ENCODE measurements around the gene MICAL2. TPM values are rescaled to one million over a fixed set of nuclear protein-coding genes. Genes with fewer than 3 reads are reported as not detected.

The MICAL2 gene
- total and polyA plus RNA-seq, 2 donors (not counting 1 experiment from before 2014, with no cell fraction given): 0.32 to 0.40 TPM

GRCh38 chr11:12288931-12289666 is 178.7 kb downstream of the MICAL2 start:
- Mint-ChIP-seq H3K4me3 (no peak overlapping the region), H3K27me3 (peaks cover 9% of the 10 kb centered on the region), H3K4me1 (peaks cover 11% of the 10 kb centered on the region), H3K9me3 (ENCODE audit: insufficient read depth) (no peaks in the 10 kb centered on the region), H3K27ac (no peak overlapping the region)
- 97% methylated on average over 14 of the region's 14 CpGs for WGBS (ENCODE audit: insufficient coverage)
- no peaks in the 10 kb centered on the region for H3K79me2 ChIP-seq (ENCODE audit: control insufficient read depth, insufficient read depth, low read length)
- no peaks in the 10 kb centered on the region for H3K36me3 ChIP-seq (replicated peaks in 1 of 2; ENCODE audit: control extremely low read depth in 1 of 2, control insufficient read depth in 1 of 2, extremely low read depth in 1 of 2, insufficient read depth in 2 of 2, low read length in 1 of 2)
- DNase-seq (no peak), ATAC-seq (ENCODE audit: low read depth) (no peak)
- POLR2A ChIA-PET: no interaction called here
- H3K4me1 ChIP-seq (ENCODE audit: control insufficient read depth in 2 of 2, insufficient read depth in 2 of 2, low read length in 2 of 2): peaks cover 5 to 10% of the 10 kb centered on the region in 2 donors
- no peaks in the 10 kb centered on the region for H4K20me1 ChIP-seq (ENCODE audit: control insufficient read depth, insufficient read depth, low read length, poor library complexity, severe bottlenecking)
- no peak overlapping the region for H3K4me3 ChIP-seq (ENCODE audit: control extremely low read depth in 1 of 5, extremely low read depth in 1 of 5, insufficient read depth in 1 of 5, low read depth in 2 of 5, low read length in 4 of 5)
- H3K9ac ChIP-seq (ENCODE audit: low read length): no peak overlapping the region
- no peak overlapping the region for H3K4me2 ChIP-seq (replicated peaks; ENCODE audit: low read depth, low read length, poor library complexity, severe bottlenecking)
- no peak overlapping the region for H2AFZ ChIP-seq (ENCODE audit: insufficient read depth, low read depth, low read length, poor library complexity, severe bottlenecking)
- CTCF ChIA-PET: interaction anchor here (1.0 to 1.4 kb wide), 3 partner anchors 9 to 245 kb away, joined by 3 to 5 read pairs (median 3); no protein-coding TSS in a partner anchor
- peaks cover 0 to 3% (median 0%) of the 10 kb centered on the region in 4 experiments for H3K27me3 ChIP-seq (replicated peaks in 1 of 4; ENCODE audit: control extremely low read depth in 1 of 4, control insufficient read depth in 3 of 4, insufficient read depth in 4 of 4, low read length in 3 of 4)
- H3K9me3 ChIP-seq (ENCODE audit: control extremely low read depth in 1 of 3, control insufficient read depth in 2 of 3, insufficient read depth in 1 of 3, low read length in 2 of 3): peaks cover 0 to 9% (median 0%) of the 10 kb centered on the region in 3 donors
- intact Hi-C loops (cut with micrococcal nuclease): no loop called here
- H3K27ac ChIP-seq (ENCODE audit: low read length in 2 of 2): no peak overlapping the region
- TF ChIP-seq EZH2 (IDR thresholded peaks at IDR 0.05; ENCODE audit: borderline replicate concordance, insufficient read depth, low read depth, low read length, poor library complexity, severe bottlenecking): no peak
- TF ChIP-seq CTCF (IDR thresholded peaks at IDR 0.05): no peak

All from B cell (primary cell).